LNCaP clone FGC (cell line): ENCODE measurements around the gene RUNX3.
A peak's percentile ranks its signal among the peaks of the same experiment; 100 is the strongest.

Experiments
- DNase-seq: peaks from one replicate; pipeline ENCODE4 v3.0.0-alpha.2; 2011; ENCODE audit warnings: low read depth
- H3K4me3 ChIP-seq: 2 replicates; pipeline ENCODE4 v1.5.1; 2011; ENCODE audit warnings: mild to moderate bottlenecking, low read depth, low read length, control low read depth
- CTCF ChIP-seq: IDR thresholded peaks from 2 replicates; pipeline ENCODE4 v1.5.1; 2012; ENCODE audit warnings: mild to moderate bottlenecking; ENCODE audit not compliant: control insufficient read depth, insufficient read depth; ENCODE audit errors: extremely low read depth

The RUNX3 gene

GRCh38 chr1:24898909-24899439, 31.1 kb downstream of the RUNX3 start:
- H3K4me3 ChIP-seq, result no peak overlapping the region
- DNase-seq, result no peak
- TF ChIP-seq CTCF, result no peak

GRCh38 chr1:24898152-24898908, 31.7 kb downstream of the RUNX3 start:
- no peak overlapping the region for H3K4me3 ChIP-seq
- peak; percentile 61 for TF ChIP-seq CTCF
- DNase-seq, result no peak

GRCh38 chr1:24897263-24898151, 32.6 kb downstream of the RUNX3 start:
- H3K4me3 ChIP-seq, result no peak overlapping the region
- no peak for DNase-seq
- TF ChIP-seq CTCF, result no peak

- no peak for TF ChIP-seq CTCF
- no peak overlapping the region for H3K4me3 ChIP-seq
- no peak for DNase-seq
Measured at GRCh38 chr1:24896596-24897262, 33.3 kb downstream of the RUNX3 start.

GRCh38 chr1:24896176-24896575, 33.9 kb downstream of the RUNX3 start:
- H3K4me3 ChIP-seq, result no peak overlapping the region
- no peak for DNase-seq

More at GRCh38 chr1:24896176-24896575, 33.9 kb downstream of the RUNX3 start:
- TF ChIP-seq CTCF, result no peak
